Kidney (tissue), 14 donors: ENCODE data around the gene TBC1D23. TPM values are rescaled to one million over a fixed set of nuclear protein-coding genes. Genes with fewer than 3 reads are reported as not detected.

Experiments
- DNase-seq, 5 donors: peaks; one replicate each; pipeline ENCODE4 v3.0.0-alpha.2; 2013 to 2020
- FAIRE-seq: peaks from 2 replicates; lab custom pipeline; 2012; peaks lifted over from hg19 to GRCh38; lab: Jason Lieb, UNC
- H3K27ac ChIP-seq, 2 donors: one replicate each; pipeline ENCODE4 v1.7.0; 2013; ENCODE audit warnings: low read depth in 2 of 2, low read length in 2 of 2, inconsistent platforms in 1 of 2
- H3K27me3 ChIP-seq: one replicate; pipeline ENCODE4 v1.7.1; 2013; ENCODE audit warnings: low read length, inconsistent platforms; ENCODE audit not compliant: control insufficient read depth, insufficient read depth
- H3K36me3 ChIP-seq, 3 donors: one replicate each; pipeline versions ENCODE4 v1.7.0 to v1.7.1; 2013; ENCODE audit warnings: low read length in 3 of 3, control low read depth in 1 of 3, inconsistent platforms in 1 of 3; ENCODE audit not compliant: insufficient read depth in 3 of 3, control insufficient read depth in 2 of 3
- H3K4me1 ChIP-seq, 3 donors: one replicate each; pipeline versions ENCODE4 v1.7.0 to v1.7.1; 2013; ENCODE audit warnings: low read length in 3 of 3, inconsistent platforms in 1 of 3, low read depth in 1 of 3; ENCODE audit not compliant: control insufficient read depth in 2 of 3, insufficient read depth in 2 of 3
- H3K4me3 ChIP-seq, 3 donors: one replicate each; pipeline versions ENCODE4 v1.7.0 to v1.8.1; 2013; ENCODE audit warnings: low read length in 3 of 3, control low read depth in 1 of 3, inconsistent platforms in 1 of 3
- H3K9ac ChIP-seq, 3 donors: one replicate each; pipeline versions ENCODE4 v1.7.0 to v1.7.1; 2013; ENCODE audit warnings: low read length in 3 of 3, control low read depth in 1 of 3, inconsistent platforms in 1 of 3
- H3K9me3 ChIP-seq, 3 donors: one replicate each; pipeline versions ENCODE4 v1.7.0 to v1.7.1; 2013; ENCODE audit warnings: low read length in 3 of 3, control low read depth in 1 of 3, inconsistent platforms in 1 of 3; ENCODE audit not compliant: control insufficient read depth in 2 of 3, insufficient read depth in 1 of 3
- CTCF ChIP-seq: IDR thresholded peaks from 3 replicates; pipeline ENCODE4 v1.5.1; 2012; ENCODE audit warnings: mild to moderate bottlenecking, moderate library complexity, borderline replicate concordance; ENCODE audit not compliant: insufficient read depth; ENCODE audit errors: extremely low read depth
- intact Hi-C: fragments of 100-400 bp; cut with DNase I; formaldehyde crosslinking; loops from one replicate; pipeline ENCODE4 v1.11.1; 2022
- polyA plus RNA-seq: library from polyadenylated mRNA; stranded (reverse); fragments of 350-450 nt; fragmentation: Illumina TruSeq; extraction: RNeasy Lipid Tissue Mini Kit (QIAGEN cat#74804); gene quantifications from one replicate; pipeline ENCODE4 v1.2.3, GENCODE V29; 2014; ENCODE audit warnings: low read depth, low replicate concordance; ENCODE audit not compliant: insufficient read depth
- total RNA-seq: library from RNA; stranded (reverse); fragmentation: NEBNext Ultra II Directional; extraction: Animal tissue kit (Norgen Biotek cat#: 25700); gene quantifications from one replicate; pipeline ENCODE4 v1.2.1, GENCODE V29; 2021
- donor health status: control.
- donor health status: control.
- donor health status: control.
- donor health status: control.
- donor health status: control.
- donor health status: DM: yes; HTN: yes; CAD: no.
- donor health status: Normal renal cell carcinoma (clear cell type).

The TBC1D23 gene
- total and polyA plus RNA-seq, 2 donors from 2014 or later, result 18.0 to 46.9 TPM

GRCh38 chr3:100216713-100217112 is 44.1 kb upstream of the TBC1D23 start:
- Histone ChIP-seq H3K4me1 (no peaks in the 10 kb centered on the region), H3K9ac (no peak overlapping the region), H3K9me3 (no peaks in the 10 kb centered on the region), H3K27me3 (no peaks in the 10 kb centered on the region), H3K27ac (no peak overlapping the region), H3K36me3 (no peaks in the 10 kb centered on the region), H3K4me3 (no peak overlapping the region)
- intact Hi-C loops, result no loop called here
- FAIRE-seq (no peak), DNase-seq (no peak)
- no peak for TF ChIP-seq CTCF

DNA sequence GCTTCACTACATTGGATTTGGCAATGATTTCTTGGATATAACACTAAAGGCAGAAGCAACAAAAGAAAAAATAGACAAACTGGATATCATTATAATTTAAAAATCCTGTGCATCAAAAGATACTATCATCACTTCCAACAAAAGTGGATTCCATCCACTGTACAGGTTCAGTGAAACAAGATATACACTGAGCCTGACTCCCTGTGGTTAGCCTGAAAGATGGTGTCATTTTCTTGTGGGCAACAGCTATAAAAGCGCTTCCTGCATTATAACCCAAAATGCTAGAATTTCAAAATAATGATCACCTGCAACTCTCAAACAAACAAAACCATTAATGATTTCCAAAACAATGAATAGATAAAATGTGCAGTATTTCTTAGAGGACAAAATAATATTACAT is 39.6 kb upstream of the TBC1D23 start:
- TF ChIP-seq CTCF, result no peak
- Histone ChIP-seq H3K27me3 (no peaks in the 10 kb centered on the region), H3K9me3 (no peaks in the 10 kb centered on the region), H3K27ac (no peak overlapping the region), H3K4me3 (no peak overlapping the region), H3K36me3 (no peaks in the 10 kb centered on the region), H3K4me1 (no peaks in the 10 kb centered on the region), H3K9ac (no peak overlapping the region)
- intact Hi-C loops, result no loop called here
- FAIRE-seq (no peak), DNase-seq (no peak)

DNA sequence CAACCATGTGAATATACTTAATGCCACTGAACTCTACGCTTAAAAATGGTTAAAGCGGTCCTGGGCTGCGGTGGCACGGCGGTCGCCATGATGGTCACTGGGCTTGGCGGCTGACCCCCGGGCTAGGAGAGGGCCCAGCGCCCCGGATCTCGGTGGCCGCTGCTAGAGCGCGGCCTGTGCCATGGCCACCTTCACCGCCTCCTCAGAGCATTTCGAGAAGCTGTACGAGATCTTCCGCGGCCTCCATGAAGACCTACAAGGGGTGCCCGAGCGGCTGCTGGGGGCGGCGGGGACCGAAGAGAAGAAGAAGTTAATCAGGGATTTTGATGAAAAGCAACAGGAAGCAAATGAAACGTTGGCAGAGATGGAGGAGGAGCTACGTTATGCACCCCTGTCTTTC is 35.6 kb upstream of the TBC1D23 start:
- no peak for FAIRE-seq
- H3K4me1 ChIP-seq, result no peaks in the 10 kb centered on the region
- no peak overlapping the region for H3K4me3 ChIP-seq
- no peak for TF ChIP-seq CTCF
- H3K9me3 ChIP-seq, result peaks cover 0 to 3% (median 0%) of the 10 kb centered on the region in 3 donors
- DNase-seq, result no peak
- H3K36me3 ChIP-seq, result no peaks in the 10 kb centered on the region
- H3K27ac ChIP-seq, result no peak overlapping the region
- no peak overlapping the region for H3K9ac ChIP-seq
- no peaks in the 10 kb centered on the region for H3K27me3 ChIP-seq
- intact Hi-C loops, result no loop called here

DNA sequence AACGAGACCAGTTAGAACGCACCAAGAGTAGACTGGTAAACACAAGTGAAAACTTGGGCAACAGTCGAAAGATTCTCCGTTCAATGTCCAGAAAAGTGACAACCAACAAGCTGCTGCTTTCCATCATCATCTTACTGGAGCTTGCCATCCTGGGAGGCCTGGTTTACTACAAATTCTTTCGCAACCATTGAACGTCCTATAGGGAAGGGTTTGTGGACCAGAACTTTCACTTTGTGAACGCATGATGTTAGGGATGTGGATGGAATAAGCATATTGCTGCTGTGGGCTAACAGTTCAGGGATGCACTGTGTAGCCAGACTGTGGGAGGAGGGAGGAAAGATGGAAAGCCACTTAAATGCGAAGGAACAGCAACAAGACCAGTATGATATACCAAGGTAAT is 34.9 kb upstream of the TBC1D23 start:
- no peak overlapping the region for H3K4me3 ChIP-seq
- intact Hi-C loops, result no loop called here
- no peaks in the 10 kb centered on the region for H3K36me3 ChIP-seq
- H3K4me1 ChIP-seq, result no peaks in the 10 kb centered on the region
- H3K9me3 ChIP-seq, result peaks cover 0 to 4% (median 0%) of the 10 kb centered on the region in 3 donors
- TF ChIP-seq CTCF, result no peak
- H3K27ac ChIP-seq, result no peak overlapping the region
- no peak for DNase-seq
- no peaks in the 10 kb centered on the region for H3K27me3 ChIP-seq
- no peak for FAIRE-seq
- no peak overlapping the region for H3K9ac ChIP-seq
